K562 (cell line): ENCODE measurements around the gene HEXIM2. TPM values are rescaled to one million over a fixed set of nuclear protein-coding genes. Genes with fewer than 3 reads are reported as not detected.

Experiments
- JUNB ChIP-seq: fragments of 450-650 bp; formaldehyde crosslinking; conservative IDR thresholded peaks from 2 replicates; pipeline ENCODE4 v1.4.0; 2020; ENCODE audit warnings: mild to moderate bottlenecking
- KDM4B ChIP-seq, 2 experiments: fragments of 450-650 bp in 1 of 2; sonication (generic) in 1 of 2; IDR thresholded peaks; 2 replicates each; pipeline ENCODE4 v1.6.1; 2016 to 2017; ENCODE audit warnings: borderline replicate concordance in 2 of 2, antibody characterized with exemption in 1 of 2, low read depth in 1 of 2, mild to moderate bottlenecking in 1 of 2
- POU5F1 ChIP-seq: fragments of 150-350 bp; IDR thresholded peaks from 2 replicates; pipeline ENCODE4 v1.6.1; 2014; ENCODE audit warnings: borderline replicate concordance, low read length, low read depth, mild to moderate bottlenecking; ENCODE audit not compliant: partially characterized antibody
- YBX1 ChIP-seq: fragments of 450-650 bp; IDR thresholded peaks from 2 replicates; pipeline ENCODE4 v1.7.1; 2016; ENCODE audit warnings: mild to moderate bottlenecking
- ZNF24 ChIP-seq: fragments of 450-650 bp; IDR thresholded peaks from 2 replicates; pipeline ENCODE4 v1.6.1; 2016
- polyA plus RNA-seq, 8 experiments: library from polyadenylated mRNA; depleted of rRNA in 4 of 8; stranded (reverse) in 5 of 8; unstranded in 3 of 8; fragments of >200 nt; fragmentation: Nextera tagmentation in 2 of 8; fragmentation: Illumina TruSeq in 1 of 8; extraction: Ambion mirVana in 2 of 8; extraction: Trizol in 1 of 8; gene quantifications; 2 replicates each; pipeline versions ENCODE4 v1.2.1 to v1.2.3, GENCODE V29; 2011 to 2014; ENCODE audit warnings: inconsistent platforms in 1 of 8, missing spikeins in 1 of 8
- total RNA-seq, 7 experiments: library from RNA; depleted of rRNA in 6 of 7; stranded (reverse); fragments of >200 nt in 6 of 7; fragmentation: Illumina TruSeq in 2 of 7; extraction: Trizol in 2 of 7; gene quantifications; 2 replicates each; pipeline versions ENCODE4 v1.2.1 to v1.2.3, GENCODE V29; 2011 to 2021; ENCODE audit warnings: low replicate concordance in 1 of 7
- TF ChIP-seq, protein P1 (sequence below): fragments of 200-800 bp; sonication (Bioruptor generic); IDR thresholded peaks from 2 replicates; pipeline ENCODE4 v1.6.1; 2016; ENCODE audit warnings: missing genetic modification characterization, missing compliant biosample characterization
- TF ChIP-seq, protein P2 (sequence below): sonication (generic); formaldehyde crosslinking; IDR thresholded peaks from 2 replicates; pipeline ENCODE4 v1.8.1; 2023; ENCODE audit warnings: missing genetic modification reagents, mild to moderate bottlenecking, borderline replicate concordance
- TF ChIP-seq, protein P3 (sequence below): fragments of 250-450 bp; sonication (Bioruptor Pico); IDR thresholded peaks from 2 replicates; pipeline ENCODE4 v1.4.0; 2020; ENCODE audit warnings: mild to moderate bottlenecking, moderate library complexity, borderline replicate concordance
- TF ChIP-seq, protein P4 (sequence below): fragments of 250-450 bp; sonication (Bioruptor Pico); IDR thresholded peaks from 2 replicates; pipeline ENCODE4 v1.5.0; 2022; ENCODE audit warnings: mild to moderate bottlenecking

The HEXIM2 gene
- total and polyA plus RNA-seq, 9 of the 15 experiments (the other 6 are each of a cell fraction or from before 2014, with no cell fraction given), result 0.69 to 3.4 (median 1.1) TPM; not detected in 2

DNA sequence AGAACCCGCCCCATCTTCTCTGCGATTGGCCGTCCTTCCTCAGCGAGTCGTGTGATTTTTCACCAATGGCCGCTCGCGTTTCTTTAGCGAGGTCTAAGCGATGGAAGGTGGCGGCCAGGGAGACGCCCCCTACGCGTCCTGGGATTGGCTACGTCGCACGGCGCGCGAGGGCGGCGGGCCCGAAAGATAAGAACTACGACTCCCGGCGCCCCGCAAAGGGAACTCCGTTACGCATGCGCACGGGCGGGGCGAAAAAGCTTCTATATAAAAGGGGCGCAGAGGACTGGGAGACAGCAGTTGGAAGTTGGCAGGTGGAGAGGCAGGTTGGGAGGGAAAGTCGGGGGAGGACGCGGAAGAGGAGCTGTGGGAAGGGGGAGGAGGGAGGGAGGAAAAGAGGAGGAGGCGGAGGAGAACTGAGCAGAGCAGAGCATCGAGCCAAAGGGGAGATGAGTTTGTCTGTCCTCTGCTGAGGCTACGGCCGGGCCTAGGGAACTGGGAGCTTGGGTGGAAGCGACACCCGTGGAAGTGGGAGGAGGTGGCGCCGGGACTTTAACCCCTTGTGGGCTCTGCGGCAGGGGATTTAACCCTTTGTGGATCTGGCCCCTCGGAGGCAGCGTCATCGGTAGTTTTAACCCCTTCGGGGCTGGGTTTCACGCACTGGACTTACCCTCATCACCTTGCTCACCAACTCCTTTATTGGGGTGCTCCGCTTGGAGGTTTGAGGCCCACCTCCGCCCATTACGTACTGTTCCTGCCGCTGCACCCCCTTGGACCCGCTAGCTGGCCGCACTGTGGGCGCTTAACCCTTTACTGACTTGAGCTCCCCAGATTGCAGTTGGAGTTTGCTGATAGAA, 13.3 kb upstream of the HEXIM2 start, which contains the start of gene HEXIM1 (continued):
- TF ChIP-seq, protein P1, sequence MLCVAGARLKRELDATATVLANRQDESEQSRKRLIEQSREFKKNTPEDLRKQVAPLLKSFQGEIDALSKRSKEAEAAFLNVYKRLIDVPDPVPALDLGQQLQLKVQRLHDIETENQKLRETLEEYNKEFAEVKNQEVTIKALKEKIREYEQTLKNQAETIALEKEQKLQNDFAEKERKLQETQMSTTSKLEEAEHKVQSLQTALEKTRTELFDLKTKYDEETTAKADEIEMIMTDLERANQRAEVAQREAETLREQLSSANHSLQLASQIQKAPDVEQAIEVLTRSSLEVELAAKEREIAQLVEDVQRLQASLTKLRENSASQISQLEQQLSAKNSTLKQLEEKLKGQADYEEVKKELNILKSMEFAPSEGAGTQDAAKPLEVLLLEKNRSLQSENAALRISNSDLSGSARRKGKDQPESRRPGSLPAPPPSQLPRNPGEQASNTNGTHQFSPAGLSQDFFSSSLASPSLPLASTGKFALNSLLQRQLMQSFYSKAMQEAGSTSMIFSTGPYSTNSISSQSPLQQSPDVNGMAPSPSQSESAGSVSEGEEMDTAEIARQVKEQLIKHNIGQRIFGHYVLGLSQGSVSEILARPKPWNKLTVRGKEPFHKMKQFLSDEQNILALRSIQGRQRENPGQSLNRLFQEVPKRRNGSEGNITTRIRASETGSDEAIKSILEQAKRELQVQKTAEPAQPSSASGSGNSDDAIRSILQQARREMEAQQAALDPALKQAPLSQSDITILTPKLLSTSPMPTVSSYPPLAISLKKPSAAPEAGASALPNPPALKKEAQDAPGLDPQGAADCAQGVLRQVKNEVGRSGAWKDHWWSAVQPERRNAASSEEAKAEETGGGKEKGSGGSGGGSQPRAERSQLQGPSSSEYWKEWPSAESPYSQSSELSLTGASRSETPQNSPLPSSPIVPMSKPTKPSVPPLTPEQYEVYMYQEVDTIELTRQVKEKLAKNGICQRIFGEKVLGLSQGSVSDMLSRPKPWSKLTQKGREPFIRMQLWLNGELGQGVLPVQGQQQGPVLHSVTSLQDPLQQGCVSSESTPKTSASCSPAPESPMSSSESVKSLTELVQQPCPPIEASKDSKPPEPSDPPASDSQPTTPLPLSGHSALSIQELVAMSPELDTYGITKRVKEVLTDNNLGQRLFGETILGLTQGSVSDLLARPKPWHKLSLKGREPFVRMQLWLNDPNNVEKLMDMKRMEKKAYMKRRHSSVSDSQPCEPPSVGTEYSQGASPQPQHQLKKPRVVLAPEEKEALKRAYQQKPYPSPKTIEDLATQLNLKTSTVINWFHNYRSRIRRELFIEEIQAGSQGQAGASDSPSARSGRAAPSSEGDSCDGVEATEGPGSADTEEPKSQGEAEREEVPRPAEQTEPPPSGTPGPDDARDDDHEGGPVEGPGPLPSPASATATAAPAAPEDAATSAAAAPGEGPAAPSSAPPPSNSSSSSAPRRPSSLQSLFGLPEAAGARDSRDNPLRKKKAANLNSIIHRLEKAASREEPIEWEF (CRISPR knock-in tag), result no peak
- 0 out of 2 replicates have a peak, but pooled peaks have one; percentile 29 for TF ChIP-seq JUNB (CRISPR knock-in tag)
- TF ChIP-seq, protein P2, sequence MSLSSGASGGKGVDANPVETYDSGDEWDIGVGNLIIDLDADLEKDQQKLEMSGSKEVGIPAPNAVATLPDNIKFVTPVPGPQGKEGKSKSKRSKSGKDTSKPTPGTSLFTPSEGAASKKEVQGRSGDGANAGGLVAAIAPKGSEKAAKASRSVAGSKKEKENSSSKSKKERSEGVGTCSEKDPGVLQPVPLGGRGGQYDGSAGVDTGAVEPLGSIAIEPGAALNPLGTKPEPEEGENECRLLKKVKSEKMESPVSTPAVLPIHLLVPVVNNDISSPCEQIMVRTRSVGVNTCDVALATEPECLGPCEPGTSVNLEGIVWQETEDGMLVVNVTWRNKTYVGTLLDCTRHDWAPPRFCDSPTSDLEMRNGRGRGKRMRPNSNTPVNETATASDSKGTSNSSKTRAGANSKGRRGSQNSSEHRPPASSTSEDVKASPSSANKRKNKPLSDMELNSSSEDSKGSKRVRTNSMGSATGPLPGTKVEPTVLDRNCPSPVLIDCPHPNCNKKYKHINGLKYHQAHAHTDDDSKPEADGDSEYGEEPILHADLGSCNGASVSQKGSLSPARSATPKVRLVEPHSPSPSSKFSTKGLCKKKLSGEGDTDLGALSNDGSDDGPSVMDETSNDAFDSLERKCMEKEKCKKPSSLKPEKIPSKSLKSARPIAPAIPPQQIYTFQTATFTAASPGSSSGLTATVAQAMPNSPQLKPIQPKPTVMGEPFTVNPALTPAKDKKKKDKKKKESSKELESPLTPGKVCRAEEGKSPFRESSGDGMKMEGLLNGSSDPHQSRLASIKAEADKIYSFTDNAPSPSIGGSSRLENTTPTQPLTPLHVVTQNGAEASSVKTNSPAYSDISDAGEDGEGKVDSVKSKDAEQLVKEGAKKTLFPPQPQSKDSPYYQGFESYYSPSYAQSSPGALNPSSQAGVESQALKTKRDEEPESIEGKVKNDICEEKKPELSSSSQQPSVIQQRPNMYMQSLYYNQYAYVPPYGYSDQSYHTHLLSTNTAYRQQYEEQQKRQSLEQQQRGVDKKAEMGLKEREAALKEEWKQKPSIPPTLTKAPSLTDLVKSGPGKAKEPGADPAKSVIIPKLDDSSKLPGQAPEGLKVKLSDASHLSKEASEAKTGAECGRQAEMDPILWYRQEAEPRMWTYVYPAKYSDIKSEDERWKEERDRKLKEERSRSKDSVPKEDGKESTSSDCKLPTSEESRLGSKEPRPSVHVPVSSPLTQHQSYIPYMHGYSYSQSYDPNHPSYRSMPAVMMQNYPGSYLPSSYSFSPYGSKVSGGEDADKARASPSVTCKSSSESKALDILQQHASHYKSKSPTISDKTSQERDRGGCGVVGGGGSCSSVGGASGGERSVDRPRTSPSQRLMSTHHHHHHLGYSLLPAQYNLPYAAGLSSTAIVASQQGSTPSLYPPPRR (CRISPR knock-in tag), result no peak
- TF ChIP-seq, protein P3, sequence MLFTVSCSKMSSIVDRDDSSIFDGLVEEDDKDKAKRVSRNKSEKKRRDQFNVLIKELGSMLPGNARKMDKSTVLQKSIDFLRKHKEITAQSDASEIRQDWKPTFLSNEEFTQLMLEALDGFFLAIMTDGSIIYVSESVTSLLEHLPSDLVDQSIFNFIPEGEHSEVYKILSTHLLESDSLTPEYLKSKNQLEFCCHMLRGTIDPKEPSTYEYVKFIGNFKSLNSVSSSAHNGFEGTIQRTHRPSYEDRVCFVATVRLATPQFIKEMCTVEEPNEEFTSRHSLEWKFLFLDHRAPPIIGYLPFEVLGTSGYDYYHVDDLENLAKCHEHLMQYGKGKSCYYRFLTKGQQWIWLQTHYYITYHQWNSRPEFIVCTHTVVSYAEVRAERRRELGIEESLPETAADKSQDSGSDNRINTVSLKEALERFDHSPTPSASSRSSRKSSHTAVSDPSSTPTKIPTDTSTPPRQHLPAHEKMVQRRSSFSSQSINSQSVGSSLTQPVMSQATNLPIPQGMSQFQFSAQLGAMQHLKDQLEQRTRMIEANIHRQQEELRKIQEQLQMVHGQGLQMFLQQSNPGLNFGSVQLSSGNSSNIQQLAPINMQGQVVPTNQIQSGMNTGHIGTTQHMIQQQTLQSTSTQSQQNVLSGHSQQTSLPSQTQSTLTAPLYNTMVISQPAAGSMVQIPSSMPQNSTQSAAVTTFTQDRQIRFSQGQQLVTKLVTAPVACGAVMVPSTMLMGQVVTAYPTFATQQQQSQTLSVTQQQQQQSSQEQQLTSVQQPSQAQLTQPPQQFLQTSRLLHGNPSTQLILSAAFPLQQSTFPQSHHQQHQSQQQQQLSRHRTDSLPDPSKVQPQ, result no peak
- TF ChIP-seq YBX1, result no peak
- TF ChIP-seq, protein P4, sequence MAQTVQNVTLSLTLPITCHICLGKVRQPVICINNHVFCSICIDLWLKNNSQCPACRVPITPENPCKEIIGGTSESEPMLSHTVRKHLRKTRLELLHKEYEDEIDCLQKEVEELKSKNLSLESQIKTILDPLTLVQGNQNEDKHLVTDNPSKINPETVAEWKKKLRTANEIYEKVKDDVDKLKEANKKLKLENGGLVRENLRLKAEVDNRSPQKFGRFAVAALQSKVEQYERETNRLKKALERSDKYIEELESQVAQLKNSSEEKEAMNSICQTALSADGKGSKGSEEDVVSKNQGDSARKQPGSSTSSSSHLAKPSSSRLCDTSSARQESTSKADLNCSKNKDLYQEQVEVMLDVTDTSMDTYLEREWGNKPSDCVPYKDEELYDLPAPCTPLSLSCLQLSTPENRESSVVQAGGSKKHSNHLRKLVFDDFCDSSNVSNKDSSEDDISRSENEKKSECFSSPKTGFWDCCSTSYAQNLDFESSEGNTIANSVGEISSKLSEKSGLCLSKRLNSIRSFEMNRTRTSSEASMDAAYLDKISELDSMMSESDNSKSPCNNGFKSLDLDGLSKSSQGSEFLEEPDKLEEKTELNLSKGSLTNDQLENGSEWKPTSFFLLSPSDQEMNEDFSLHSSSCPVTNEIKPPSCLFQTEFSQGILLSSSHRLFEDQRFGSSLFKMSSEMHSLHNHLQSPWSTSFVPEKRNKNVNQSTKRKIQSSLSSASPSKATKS, result peak; percentile 79; the same call in 1 of the 2 replicates
- peak; percentile 49 for TF ChIP-seq POU5F1
- 0 out of 4 replicates have a peak, but pooled peaks of 1 of the 2 experiments have one; percentile 84 for TF ChIP-seq KDM4B (IDR thresholded peaks at IDR 0.05; ENCODE audit: borderline replicate concordance in 2 of 2, low read depth in 1 of 2)
- TF ChIP-seq ZNF24, result peak; percentile 15; the same call in 1 of the 2 replicates
